Esophagus muscularis mucosa (tissue), 3 donors: Measurements from ENCODE around the gene ANTXR1.

Experiments
- POLR2A ChIP-seq: fragments of 450-650 bp; IDR thresholded peaks from one replicate; pipeline ENCODE4 v1.6.1; 2017; ENCODE audit warnings: antibody characterized with exemption, moderate library complexity, mild to moderate bottlenecking, low read depth
- TF ChIP-seq, protein P1 (sequence below), 3 experiments: fragments of 200-600 bp in 2 of 3; fragments of 450-650 bp in 1 of 3; sonication (generic) in 2 of 3; IDR thresholded peaks; one replicate each; pipeline ENCODE4 v1.5.1; 2017 to 2019; ENCODE audit warnings: antibody characterized with exemption in 3 of 3, mild to moderate bottlenecking in 2 of 3, moderate library complexity in 1 of 3

DNA sequence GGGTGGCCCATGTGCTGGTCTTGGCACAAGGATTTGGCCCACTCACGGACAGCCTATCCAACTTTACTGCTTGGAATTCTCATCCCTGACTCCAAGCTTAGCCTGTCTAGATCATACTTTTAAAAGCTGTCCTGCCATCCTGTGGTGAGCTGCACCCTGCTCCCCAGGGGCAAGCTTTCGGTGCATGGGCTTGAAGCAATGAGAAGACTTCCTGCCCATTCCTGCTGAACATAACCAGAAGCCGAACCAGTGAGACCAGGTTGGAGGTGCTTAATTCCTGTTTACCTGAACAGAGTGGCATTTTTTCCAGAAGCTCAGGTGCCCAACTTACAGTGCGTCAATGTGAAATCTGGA, 154.5 kb downstream of the ANTXR1 start:
- TF ChIP-seq, protein P1, sequence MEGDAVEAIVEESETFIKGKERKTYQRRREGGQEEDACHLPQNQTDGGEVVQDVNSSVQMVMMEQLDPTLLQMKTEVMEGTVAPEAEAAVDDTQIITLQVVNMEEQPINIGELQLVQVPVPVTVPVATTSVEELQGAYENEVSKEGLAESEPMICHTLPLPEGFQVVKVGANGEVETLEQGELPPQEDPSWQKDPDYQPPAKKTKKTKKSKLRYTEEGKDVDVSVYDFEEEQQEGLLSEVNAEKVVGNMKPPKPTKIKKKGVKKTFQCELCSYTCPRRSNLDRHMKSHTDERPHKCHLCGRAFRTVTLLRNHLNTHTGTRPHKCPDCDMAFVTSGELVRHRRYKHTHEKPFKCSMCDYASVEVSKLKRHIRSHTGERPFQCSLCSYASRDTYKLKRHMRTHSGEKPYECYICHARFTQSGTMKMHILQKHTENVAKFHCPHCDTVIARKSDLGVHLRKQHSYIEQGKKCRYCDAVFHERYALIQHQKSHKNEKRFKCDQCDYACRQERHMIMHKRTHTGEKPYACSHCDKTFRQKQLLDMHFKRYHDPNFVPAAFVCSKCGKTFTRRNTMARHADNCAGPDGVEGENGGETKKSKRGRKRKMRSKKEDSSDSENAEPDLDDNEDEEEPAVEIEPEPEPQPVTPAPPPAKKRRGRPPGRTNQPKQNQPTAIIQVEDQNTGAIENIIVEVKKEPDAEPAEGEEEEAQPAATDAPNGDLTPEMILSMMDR (IDR thresholded peaks at IDR 0.05): no peak
- no peak for TF ChIP-seq POLR2A
